ENCODE measurements around the gene CDK5R2. TPM values are rescaled to one million over a fixed set of nuclear protein-coding genes. Genes with fewer than 3 reads are reported as not detected.

CDK5R2 gene
- total RNA-seq, 1 experiment from 2014 or later, result 0.44 TPM

GRCh38 chr2:218959761-218960308 lies 369 bp downstream of the CDK5R2 start:
- BruUV-seq (replicated peaks), result no TSS peak
- H3K9me3 ChIP-seq (ENCODE audit: control insufficient read depth in 1 of 2, insufficient read depth in 1 of 2, low read depth in 1 of 2, low read length in 2 of 2), result no peaks in the 10 kb centered on the region
- no peaks in the 10 kb centered on the region for H4K20me1 ChIP-seq (ENCODE audit: insufficient read depth)
- peaks cover 10% of the 10 kb centered on the region; the same call in 1 of the 2 replicates for H3K27me3 ChIP-seq (ENCODE audit: insufficient read depth, low read length)
- peak overlapping the region; percentile 51 to 60 for H3K4me3 ChIP-seq (replicated peaks in 1 of 2; ENCODE audit: low read depth in 1 of 2, low read length in 2 of 2)
- no peaks in the 10 kb centered on the region for H3K36me3 ChIP-seq (ENCODE audit: control insufficient read depth in 1 of 2, insufficient read depth in 2 of 2, low read length in 2 of 2)
- CTCF ChIA-PET, result interaction anchor here (1.0 to 1.2 kb wide), 4 partner anchors 20 to 83 kb away, joined by 4 to 7 read pairs (median 6); no protein-coding TSS in a partner anchor
- TF ChIP-seq TCF7L2 (IDR thresholded peaks at IDR 0.05; ENCODE audit: borderline replicate concordance, extremely low read depth, insufficient read depth, insufficient read length) (peak; percentile 3), POLR2AphosphoS5 (IDR thresholded peaks at IDR 0.05; ENCODE audit: low read depth, low read length) (no peak), REST (IDR thresholded peaks at IDR 0.05; ENCODE audit: low read depth) (no peak), YY1 (IDR thresholded peaks at IDR 0.05; ENCODE audit: extremely low read depth, insufficient replicate concordance, low read depth, low read length) (no peak), CEBPB (IDR thresholded peaks at IDR 0.05; ENCODE audit: low read depth) (no peak), EGR1 (IDR thresholded peaks at IDR 0.05; ENCODE audit: low read depth) (no peak), RAD21 (IDR thresholded peaks at IDR 0.05; ENCODE audit: low read depth) (no peak), ELF1 (IDR thresholded peaks at IDR 0.05; ENCODE audit: borderline replicate concordance, low read depth) (no peak), ATF3 (IDR thresholded peaks at IDR 0.05) (no peak)
- H3K27ac ChIP-seq (ENCODE audit: low read depth, low read length), result no peak overlapping the region; the same call in 1 of the 2 replicates
- no peak for ATAC-seq
- RAD21 ChIA-PET (ENCODE audit: low non-redundant PET in 1 of 2, low total read pairs in 2 of 2, uncharacterized antibody in 2 of 2, unreplicated experiment in 2 of 2), result no interaction called here
- H3K4me1 ChIP-seq (ENCODE audit: control insufficient read depth in 1 of 2, insufficient read depth in 2 of 2, low read length in 2 of 2), result peaks cover 0 to 31% of the 10 kb centered on the region in 2 experiments; a peak in 2 of 4 replicates
- H3K79me2 ChIP-seq (ENCODE audit: insufficient read depth, low read length), result no peaks in the 10 kb centered on the region
- DNase-seq (ENCODE audit: low read depth, low spot score), result no peak
- intact Hi-C loops (cut with micrococcal nuclease), result no loop called here
- no peak overlapping the region for H2AFZ ChIP-seq (ENCODE audit: low read depth, low read length, poor library complexity, severe bottlenecking)
- POLR2A ChIA-PET, result no interaction called here
- peak overlapping the region; percentile 91 for H3K4me2 ChIP-seq (ENCODE audit: low read length)
- no peaks in the 10 kb centered on the region for H3K9me2 ChIP-seq (ENCODE audit: insufficient read depth)
- H3K9ac ChIP-seq (ENCODE audit: low read length), result 0 out of 2 replicates have a peak overlapping the region, but pooled peaks have one; percentile 27

All from HCT116 (cell line).